HG02642 (cell line): ENCODE results near the gene SLC38A3.

Experiments
- ATAC-seq: cut with Tn5 transposase; IDR thresholded peaks from one replicate; pipeline ENCODE4 v1.9.1; 2021; ENCODE audit warnings: mild to moderate bottlenecking; ENCODE audit not compliant: unreplicated experiment, poor library complexity

The SLC38A3 gene

GRCh38 chr3:50263478-50264382 lies 58.7 kb downstream of the SLC38A3 start:
- no peak for ATAC-seq

- ATAC-seq, result no peak
These were observed 59.4 kb downstream of the SLC38A3 start for GRCh38 chr3:50264383-50264963.

GRCh38 chr3:50264964-50265485 lies 60.0 kb downstream of the SLC38A3 start:
- ATAC-seq, result no peak

- no peak for ATAC-seq
These were observed 60.5 kb downstream of the SLC38A3 start for GRCh38 chr3:50265571-50265970.

GRCh38 chr3:50266017-50266416 lies 60.9 kb downstream of the SLC38A3 start:
- no peak for ATAC-seq

GRCh38 chr3:50266836-50267235 lies 61.8 kb downstream of the SLC38A3 start:
- no peak for ATAC-seq

- ATAC-seq, result no peak
These were observed 62.3 kb downstream of the SLC38A3 start for GRCh38 chr3:50267280-50267913.

GRCh38 chr3:50268276-50268675 lies 63.2 kb downstream of the SLC38A3 start:
- no peak for ATAC-seq

GRCh38 chr3:50268703-50269451 lies 63.8 kb downstream of the SLC38A3 start, which contains the start of gene SEMA3B:
Gene SEMA3B, plus strand, starts transcription at chr3:50269147. Its CDS starts 94 bp downstream, at chr3:50269241.
- ATAC-seq, result no peak

GRCh38 chr3:50269460-50269859 lies 64.4 kb downstream of the SLC38A3 start:
- ATAC-seq, result no peak

GRCh38 chr3:50269977-50270413 lies 64.9 kb downstream of the SLC38A3 start:
- no peak for ATAC-seq

GRCh38 chr3:50270422-50271224 lies 65.6 kb downstream of the SLC38A3 start:
- no peak for ATAC-seq
